Measurements from ENCODE around the gene GRID1.

GRID1 gene

DNA sequence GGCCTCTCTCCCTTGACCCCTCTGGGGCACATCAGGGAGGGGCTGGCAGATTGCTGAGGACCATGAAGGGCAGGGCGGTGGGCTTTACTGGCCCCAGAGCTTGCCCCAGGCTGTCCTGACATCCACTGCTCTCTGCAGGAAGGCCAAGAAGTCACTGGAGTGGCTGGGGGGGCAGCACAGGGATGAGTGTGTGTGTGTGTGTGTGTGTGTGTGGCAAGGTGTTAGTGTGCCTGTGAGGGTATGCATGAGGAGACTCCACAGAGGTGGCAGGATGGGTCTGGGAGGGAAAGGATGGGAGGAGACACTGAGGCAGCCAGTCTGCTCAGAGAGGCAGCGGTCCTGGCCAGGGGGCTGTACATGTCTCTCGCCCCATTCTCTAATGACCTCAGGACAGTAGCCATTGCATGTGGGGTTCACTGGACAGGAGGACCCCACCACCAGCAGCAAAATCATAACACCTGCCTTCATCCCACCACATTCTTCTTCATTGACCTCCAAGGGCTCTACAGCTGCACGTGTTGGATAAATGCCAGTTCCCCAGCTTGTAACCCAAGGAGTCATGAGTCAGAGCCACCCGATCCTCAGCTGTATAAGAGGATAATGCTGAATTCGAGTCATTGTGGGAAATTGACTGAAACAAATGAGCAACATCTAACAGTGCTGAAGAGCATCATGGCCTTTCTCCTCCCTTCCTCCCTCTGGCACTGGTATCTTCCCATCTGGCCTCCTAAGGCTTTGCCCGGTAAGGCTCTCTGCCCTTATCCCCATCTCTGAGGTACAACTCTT, 720.5 kb downstream of the GRID1 start:
- no peak for DNase-seq (ENCODE audit: low spot score)

DNA sequence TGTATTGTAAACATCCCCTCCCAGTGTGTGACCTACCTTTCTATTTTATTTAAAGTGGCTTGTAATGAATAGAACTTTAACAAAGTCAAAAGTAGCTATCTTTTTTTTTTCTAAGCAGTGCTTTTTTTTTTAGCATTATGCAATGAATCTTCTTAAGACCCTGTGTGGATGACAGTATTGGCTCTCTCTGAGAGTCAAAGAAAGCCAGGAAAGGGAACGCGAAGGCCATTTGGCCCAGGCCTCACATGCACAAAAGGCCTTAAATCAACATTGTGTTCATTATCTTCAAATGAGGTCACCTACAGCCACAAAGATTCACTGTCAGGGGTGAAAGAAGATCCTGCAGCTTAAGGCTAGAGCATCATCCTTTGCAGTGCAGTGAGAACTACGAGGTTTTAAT, 721.5 kb downstream of the GRID1 start:
- DNase-seq (ENCODE audit: low spot score), result no peak

DNA sequence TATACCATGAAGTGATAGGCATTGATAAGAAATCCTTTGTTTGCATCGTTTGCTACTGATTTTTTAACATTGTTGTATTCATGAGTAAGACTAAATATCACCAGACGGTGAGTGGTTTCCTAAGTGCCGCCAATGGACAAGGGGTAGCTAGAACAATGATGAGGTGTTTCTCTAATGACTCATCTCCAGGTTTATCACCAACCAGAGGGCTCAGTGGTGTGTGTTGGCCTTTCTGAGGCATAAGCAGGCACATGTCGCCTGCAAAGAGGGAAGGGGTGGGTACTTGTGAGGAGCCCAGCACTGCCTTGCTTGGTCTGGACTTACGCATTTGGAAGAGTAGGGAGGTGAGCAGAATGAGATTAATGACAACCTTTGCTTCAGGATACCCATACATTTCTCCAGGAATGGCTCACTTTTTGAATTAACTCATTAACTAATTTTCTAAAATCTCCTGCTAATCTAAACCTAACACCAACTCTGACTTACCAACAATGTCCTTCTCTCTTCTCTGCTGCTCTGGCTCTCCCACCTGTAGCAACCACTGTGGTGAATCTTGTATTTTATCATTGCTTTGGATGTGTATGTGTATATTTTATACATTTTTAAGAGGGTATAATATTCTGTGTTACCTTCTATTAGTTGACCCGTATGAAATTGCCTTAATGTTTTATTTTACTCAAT, 722.6 kb downstream of the GRID1 start:
- no peak for DNase-seq (ENCODE audit: low spot score)

DNA sequence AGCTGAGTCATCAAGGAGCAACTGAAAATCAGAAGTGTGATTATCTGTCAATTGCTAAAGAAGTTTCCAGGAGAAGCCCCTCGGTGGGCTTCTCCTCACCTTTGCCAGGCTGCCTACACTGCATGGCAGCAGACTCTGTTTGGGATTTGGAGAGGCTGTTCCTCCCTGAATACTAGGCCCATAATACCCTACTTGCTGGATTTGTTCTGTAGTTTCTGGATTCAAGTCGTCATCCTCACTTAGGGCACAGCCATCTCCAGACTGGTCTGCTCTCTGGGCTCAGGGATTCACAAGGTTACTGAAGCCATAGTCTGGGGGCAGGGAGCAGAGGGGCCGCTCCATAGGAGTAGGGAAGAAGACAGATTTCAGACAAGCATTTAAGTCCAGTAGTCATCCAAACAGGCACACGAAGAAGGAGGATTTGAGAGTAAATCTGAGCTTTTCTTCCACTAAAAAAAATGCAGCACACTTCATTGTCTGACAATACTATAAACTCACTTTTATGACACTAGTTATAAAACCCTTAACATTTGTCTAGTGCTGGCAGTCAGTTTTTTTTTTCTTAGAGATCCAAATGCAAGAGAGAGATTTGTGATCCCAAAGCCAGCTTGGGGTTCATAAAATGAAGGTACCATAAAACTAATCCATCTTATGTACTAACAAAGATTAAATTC, 723.3 kb downstream of the GRID1 start:
- no peak for DNase-seq (ENCODE audit: low spot score)

DNA sequence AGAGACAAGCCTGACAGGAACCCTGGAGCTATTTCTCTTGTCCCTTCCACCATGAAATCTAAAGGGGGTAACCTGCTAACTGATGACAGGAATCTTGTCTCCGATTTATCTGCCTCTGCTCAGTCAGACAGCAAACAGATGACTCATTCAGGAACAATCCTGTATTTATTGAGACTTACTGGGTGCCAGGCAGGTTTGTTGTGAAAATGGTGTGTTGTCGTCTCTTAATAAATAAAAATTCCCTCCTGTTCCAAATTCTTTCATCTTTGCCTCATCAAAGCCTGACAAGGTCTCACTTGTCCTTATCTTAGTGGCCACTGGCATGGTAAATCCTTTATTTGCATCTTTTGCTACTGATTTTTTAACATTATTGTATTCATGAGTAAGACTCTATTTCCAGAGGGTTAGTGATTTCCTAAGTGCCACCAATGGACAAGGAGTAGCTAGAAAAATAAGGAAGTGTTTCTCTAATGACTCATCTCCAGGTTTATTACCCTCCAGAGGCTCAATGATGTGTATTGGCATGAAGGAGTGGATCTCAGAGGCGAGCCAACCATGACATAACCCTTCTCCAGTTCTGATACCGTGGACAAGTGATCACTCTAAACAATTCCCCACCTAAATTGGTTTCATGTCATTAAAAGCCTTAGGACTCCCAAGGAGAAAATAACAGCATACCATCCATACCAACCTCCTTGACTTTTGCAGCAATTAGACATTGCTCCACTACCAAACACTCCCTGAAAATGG, 724.0 kb downstream of the GRID1 start:
- no peak for DNase-seq (ENCODE audit: low spot score)

DNA sequence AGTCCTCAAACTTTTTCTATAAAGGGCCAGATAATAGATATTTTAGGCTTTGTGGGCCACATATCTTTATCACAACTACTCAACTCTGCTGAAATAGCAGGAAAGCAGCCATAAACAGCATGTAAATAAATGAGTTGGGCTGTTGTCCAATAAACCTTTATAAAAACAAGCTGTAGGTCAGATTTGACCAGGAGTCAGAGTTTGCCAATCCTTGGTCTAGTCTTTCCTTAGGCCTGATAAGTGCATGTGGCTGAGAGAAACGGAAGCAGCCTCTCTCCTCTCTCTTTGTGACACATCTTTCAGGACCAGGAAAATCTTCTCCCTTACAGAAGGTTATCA, 724.5 kb downstream of the GRID1 start:
- DNase-seq (ENCODE audit: low spot score), result no peak

DNA sequence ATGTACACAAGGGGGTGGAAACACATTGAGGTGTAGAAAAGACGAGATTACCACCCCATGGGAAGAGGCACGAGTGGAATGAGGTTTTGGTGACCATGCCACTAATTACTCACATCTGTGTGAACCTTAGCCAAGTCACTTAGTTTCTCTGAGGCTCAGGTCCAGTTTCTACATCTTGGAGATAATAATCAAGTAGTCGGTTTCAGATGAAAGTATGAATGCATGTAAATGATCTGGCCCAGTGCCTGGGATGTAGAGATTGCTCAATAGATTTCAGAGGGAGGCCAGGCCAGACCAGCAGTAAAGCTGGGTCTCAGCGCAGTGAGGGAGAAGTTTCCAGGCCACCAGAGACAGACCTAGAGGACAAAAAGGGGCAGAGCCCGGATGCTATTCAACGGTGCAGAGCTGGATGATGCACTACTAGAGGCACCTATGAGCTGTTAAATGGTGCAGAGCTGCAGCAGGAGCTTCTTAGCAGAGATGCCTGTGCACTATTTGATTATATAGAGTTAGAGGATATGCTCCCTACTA, 725.1 kb downstream of the GRID1 start:
- DNase-seq (ENCODE audit: low spot score), result no peak

DNA sequence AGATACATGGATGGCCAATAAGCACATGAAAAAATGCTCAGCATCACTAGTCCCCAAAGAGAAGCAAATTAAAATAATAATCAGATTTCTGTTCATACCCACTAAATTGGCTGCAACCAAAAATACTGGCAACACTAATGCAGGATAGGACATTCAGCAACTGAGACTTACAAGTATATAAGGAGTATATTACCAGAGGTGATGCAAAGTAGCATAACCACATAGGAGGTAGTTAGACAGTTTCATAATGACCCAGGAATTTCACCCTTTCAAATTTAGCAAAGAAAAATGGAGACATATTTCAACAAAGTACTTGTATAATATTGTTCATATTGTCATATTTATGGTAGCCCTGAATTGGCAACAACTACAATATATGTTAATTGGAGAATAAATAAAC, 727.8 kb downstream of the GRID1 start:
- DNase-seq (ENCODE audit: low spot score), result no peak

DNA sequence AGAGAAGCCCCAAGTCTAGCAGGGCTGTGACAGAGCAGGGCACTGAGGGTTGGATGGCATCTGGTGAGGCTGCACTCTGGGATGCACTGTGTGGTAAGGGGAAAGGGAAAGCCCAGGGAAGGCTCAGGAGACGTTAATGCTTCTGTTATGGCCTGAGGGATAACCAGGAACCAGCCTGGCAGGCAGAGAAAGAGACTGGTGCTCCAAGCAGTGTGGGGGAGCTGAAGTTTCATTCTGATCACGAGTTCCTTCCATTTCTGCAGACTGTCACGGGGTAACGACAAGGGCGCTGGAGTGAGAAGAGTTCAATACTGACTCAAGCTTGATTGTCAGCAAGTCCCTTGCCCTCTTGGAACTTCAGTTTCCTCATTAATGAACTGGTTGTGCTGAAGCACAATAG, 730.9 kb downstream of the GRID1 start:
- DNase-seq (ENCODE audit: low spot score), result no peak

DNA sequence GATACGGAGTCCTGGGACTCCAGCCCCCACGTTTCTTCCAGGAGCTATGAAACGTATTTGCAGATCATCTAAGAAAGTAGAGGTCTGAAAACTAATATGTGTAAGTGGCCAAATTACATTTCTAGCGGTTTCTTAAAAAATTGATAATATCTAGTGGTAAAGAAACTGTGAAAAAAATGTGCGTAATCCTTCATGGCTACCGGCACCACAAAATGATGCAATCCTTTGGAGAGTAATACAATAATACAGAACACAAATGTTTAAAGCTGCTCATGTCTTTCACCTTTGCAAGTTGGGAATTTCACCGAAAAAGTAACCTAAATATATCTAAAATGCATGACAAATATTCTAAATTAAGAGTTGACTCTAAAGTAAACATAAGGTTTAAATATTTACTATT, 742.1 kb downstream of the GRID1 start:
- DNase-seq (ENCODE audit: low spot score), result no peak

DNA sequence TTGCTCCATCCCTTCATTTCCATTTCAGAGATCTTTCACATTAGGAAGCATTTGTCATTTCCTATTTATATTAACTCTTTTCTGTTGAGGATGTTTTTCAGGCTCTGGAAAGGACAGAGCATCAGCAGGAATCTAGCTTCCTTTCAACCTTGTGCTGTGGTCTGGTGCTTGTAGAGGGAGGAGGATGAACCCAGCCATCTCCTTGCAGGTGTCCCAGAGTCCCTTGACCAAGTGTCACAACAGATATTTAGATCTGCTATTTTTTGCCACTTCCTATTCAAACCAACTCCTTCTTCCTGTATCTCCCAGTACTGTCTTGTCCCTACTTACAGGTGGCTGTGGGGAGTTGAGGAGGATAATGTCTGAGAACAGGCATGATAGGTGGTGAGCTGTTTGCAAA, 742.8 kb downstream of the GRID1 start:
- DNase-seq (ENCODE audit: low spot score), result no peak

DNA sequence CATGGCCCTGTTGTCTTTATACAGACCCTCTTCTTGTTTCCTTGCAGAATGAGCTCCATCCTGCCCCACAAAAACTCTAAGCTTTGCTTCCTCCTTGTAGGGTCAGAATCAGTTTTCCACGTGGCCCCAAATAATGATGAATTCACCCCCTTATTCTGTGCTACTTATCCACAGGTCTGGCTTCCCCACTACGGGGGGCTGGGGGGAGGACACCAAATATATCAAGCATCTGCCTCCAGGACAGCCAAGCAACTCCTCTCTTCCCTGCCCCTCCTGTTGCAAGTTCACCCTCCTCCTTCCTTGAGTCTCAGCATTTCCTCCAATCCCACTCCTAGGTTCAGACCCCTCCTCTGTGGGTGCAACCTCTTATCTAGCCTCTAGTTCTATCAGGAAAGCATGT, 743.3 kb downstream of the GRID1 start:
- DNase-seq (ENCODE audit: low spot score), result no peak

DNA sequence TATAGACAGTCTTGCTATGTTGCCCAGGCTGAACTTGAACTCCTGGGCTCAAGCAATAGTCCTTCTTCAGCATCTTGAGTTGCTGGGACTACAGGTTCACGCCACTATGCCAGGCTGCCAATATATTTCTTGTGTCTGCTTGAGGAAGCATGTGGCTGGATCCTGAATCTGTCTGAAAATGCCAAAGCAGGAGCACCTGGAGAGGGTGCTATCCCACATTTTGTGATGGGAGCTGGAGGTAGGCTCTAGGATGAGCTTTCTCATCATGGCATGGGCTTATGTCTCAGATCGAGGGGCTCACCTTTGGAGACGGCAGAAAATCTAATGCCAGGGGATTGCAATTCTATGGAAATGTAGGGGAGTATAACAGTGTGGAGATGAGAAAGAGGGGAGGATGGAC, 744.2 kb downstream of the GRID1 start:
- DNase-seq (ENCODE audit: low spot score), result no peak

DNA sequence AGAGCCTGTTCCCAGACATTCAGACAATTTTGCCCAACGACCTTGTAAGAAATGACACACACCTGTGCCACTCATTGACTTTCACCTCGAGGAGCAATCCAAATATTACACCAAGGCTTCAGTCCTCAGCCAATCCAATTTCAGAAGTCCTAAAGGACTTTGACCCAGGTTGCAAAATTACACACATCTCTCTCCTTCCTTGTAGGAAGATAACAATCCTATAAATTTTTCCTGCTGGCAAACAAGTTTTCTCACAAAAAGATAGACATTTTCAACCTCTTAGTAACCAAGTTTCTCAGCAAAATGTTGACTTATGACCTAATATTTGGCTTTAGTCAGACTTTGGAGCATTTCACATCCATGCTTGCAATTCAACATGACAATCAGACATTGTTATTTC, 745.0 kb downstream of the GRID1 start:
- DNase-seq (ENCODE audit: low spot score), result no peak

DNA sequence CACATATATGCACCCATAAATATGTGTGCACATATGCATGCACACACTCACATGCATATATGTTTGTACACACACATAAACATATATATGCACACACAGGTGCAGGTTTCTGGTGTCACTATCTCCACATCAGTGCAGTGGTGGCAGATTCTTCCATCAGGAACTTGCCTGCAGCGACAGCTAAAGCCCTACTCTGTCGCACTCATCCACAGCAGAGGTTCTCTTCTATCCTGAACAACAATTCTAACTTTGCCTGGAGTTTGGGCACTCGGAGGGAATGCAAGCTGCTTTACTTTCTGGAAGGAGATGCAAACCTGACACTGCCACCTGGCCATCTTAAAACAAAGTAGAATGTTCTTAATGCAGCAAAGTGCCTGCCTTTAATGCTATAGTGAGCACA, 745.8 kb downstream of the GRID1 start:
- no peak for DNase-seq (ENCODE audit: low spot score)

DNA sequence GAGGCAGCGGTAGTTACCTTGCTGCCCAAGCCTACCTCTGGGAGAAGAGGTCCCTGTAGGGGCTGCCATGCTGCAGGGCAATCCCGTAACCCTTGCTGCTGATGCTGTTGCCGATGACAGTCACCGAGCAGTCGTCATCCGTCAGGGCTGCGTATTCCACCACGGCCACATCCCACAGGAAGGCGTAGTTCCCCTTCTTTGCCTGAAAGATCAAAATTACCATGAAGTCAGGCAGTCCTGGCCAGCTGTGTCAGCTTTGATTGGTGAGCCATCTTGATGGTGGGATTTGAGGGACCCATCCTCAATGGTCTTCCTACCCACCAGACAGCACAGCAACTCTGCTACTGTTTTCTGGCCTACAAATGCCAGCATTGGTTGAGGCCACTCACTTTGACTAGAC, 746.8 kb downstream of the GRID1 start:
- DNase-seq (ENCODE audit: low spot score), result no peak

DNA sequence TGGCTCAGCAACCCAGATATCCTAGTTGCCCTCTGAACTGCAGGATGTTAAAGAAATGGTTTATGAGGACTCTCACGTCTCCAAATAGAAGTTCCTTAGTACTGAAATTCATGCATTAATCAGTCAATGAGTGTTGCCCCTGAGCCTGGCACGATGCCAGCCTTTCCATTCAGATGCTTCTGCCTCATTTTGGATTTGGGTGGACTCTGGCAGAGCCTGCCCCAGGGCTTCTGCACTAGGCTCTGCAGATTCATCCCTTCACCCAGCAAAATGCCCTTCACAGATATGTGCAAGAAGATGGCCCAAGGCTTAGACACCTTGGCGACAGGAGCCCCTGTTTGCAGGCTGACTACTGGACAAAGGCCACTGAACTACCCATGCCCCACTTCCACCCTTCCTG, 747.8 kb downstream of the GRID1 start:
- DNase-seq (ENCODE audit: low spot score), result no peak

DNA sequence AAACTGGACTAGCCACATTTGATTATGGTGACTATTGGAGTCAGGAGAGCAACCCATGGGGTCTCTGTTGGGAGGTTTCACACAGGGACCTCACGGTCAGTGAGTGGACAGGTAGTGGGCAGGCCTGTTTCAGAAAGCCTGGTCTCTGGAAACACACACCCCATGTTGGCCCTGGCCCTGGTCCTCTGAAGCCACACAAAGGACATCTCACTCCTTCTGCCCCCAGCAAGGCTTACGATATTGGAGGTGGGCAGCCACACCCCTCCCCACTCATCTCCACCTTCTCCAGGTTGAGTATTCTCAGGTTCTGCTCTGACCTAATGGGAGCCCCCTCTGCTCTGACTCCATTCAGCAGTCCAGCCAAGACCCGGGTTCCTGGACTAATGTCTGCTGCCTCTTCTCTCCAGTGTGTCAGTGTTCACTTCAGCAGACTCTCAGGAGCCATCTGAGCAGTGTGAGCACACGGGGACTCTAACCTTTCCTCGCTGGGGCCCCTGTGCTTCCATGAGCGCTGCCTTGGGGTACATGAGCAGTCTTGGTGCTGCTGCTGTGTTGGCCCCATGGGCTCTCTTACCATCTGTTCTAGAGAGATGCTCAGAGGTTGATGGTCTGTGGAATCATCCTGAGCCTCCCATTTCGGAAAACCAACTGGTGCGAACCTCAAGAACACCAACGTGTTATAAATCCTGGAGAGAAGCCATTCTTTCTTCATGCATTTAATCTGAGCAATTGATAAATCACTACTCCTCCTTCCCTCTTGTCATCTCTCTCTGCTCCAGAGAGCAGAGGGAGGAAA, 748.6 kb downstream of the GRID1 start:
- no peak for DNase-seq (ENCODE audit: low spot score)

DNA sequence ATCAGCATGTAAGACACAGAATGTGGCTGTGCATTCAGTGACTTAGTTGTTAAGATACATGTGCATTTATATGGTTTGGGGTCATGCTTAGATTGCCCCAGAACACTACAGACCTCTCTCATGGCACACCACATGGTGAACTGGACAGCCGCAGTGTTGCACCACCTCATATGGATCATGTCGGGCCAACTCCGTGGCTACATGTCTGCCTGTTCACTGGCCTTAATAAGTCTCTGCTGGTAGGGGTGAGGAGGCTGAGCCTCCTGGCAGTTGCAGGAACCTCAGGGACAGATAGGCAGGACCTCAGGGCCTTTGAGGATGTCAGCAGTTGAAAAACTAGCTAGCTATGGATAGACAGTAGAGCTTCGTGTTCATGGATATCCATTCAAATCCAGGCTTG, 751.0 kb downstream of the GRID1 start:
- no peak for DNase-seq (ENCODE audit: low spot score)

DNA sequence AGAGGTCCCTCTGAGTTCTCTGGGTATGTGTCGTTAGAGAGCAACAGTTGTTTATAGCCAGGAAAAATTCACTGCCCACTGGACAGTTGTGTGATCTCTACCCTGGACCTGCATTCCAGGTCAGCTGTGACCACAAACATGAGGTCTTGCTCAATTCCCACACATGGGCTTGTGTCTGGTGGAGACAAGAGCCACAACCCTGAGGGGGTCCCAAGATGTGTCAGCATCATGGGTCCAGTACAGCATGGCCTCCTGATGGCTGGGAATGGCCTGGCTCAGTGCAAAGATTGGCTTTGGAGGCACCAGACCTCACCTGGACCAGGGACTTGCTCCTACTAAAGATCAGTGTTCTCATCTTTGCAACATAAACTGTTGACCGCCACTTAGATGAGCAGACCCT, 751.6 kb downstream of the GRID1 start:
- no peak for DNase-seq (ENCODE audit: low spot score)

DNA sequence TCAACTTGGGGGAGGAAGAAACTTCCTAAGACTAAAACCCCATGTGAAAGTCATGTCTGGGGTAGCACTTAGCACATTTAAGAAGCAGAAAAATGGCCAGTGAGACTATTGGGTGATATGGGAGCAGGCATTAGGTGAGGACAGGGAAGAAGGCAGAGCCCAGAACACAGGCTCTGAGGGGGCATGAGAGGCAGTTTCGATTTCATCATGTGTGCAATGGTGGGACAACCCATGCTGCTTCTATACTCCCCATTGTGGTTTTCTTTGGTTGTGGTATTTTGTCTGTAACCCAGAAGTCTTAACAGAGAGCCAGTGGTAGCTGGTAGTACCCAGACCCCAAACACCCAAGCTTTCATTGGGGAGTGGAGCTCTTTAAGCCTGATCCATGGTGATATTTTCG, 752.0 kb downstream of the GRID1 start:
- no peak for DNase-seq (ENCODE audit: low spot score)

DNA sequence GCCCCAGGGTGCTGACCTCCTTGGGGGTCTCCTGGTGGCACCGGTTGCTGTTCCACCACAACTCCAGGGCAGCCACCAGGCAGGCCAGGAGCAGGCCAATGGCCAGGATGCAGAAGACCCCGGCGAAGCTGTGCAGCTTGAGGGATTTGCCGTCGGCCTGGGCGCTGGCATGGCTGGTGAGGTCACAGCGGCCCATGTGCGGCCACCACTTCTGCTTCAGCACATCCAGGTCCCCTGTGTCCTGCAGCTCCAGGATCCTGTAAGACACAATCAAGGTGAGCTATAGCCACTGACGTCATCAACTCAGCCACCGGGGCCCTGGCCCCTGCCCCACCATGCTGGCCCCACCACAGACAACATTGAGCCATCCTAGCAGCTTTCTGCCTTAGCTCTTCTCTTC, 753.2 kb downstream of the GRID1 start:
- DNase-seq (ENCODE audit: low spot score), result no peak

All from HuH-7.5 (cell line).